DND-41 (cell line): ENCODE data around the gene LCE1F.

Experiments used
- ATAC-seq: fragments of 200-7000 bp; cut with Tn5 transposase; 3 replicates; pipeline ENCODE4 v1.9.1; 2021; ENCODE audit warnings: low read depth; ENCODE audit not compliant: insufficient read depth
- DNase-seq: peaks from one replicate; pipeline ENCODE4 v3.0.0-alpha.2; 2020
- H2AFZ ChIP-seq: 2 replicates; pipeline ENCODE4 v1.6.0; 2012; ENCODE audit warnings: low read depth, low read length
- H3K27ac ChIP-seq: 2 replicates; pipeline ENCODE4 v1.5.1; 2012; ENCODE audit warnings: low read length, inconsistent platforms
- H3K27me3 ChIP-seq: fragments of 200-600 bp; sonication (generic); 2 replicates; pipeline ENCODE4 v1.6.0; 2012; ENCODE audit warnings: low read length, mild to moderate bottlenecking, inconsistent platforms; ENCODE audit not compliant: insufficient read depth, poor library complexity
- H3K36me3 ChIP-seq: 2 replicates; pipeline ENCODE4 v1.5.1; 2012; ENCODE audit warnings: low read length, inconsistent platforms; ENCODE audit not compliant: insufficient read depth
- H3K4me1 ChIP-seq: 2 replicates; pipeline ENCODE4 v1.5.1; 2012; ENCODE audit warnings: mild to moderate bottlenecking, low read length; ENCODE audit not compliant: insufficient read depth
- H3K4me2 ChIP-seq: 2 replicates; pipeline ENCODE4 v1.6.0; 2012; ENCODE audit warnings: mild to moderate bottlenecking, moderate library complexity, low read length, inconsistent platforms; ENCODE audit not compliant: insufficient read depth
- H3K4me3 ChIP-seq, 2 experiments: fragments of 200-600 bp in 1 of 2; shearing (Covaris generic) in 1 of 2; 2 replicates each; pipeline ENCODE4 v1.5.1; 2012 to 2016; ENCODE audit warnings: inconsistent platforms in 2 of 2, low read length in 2 of 2, mild to moderate bottlenecking in 2 of 2, low read depth in 1 of 2, moderate library complexity in 1 of 2
- H3K79me2 ChIP-seq: 2 replicates; pipeline ENCODE4 v1.6.0; 2012; ENCODE audit warnings: low read length, inconsistent platforms; ENCODE audit not compliant: insufficient read depth
- H3K9ac ChIP-seq: 2 replicates; pipeline ENCODE4 v1.6.0; 2012; ENCODE audit warnings: low read depth, mild to moderate bottlenecking, inconsistent platforms, low read length, moderate library complexity
- H3K9me3 ChIP-seq: 2 replicates; pipeline ENCODE4 v1.5.1; 2012; ENCODE audit warnings: low read length, moderate library complexity, mild to moderate bottlenecking, inconsistent platforms; ENCODE audit not compliant: insufficient read depth, severe bottlenecking
- H4K20me1 ChIP-seq: 2 replicates; pipeline ENCODE4 v1.6.0; 2012; ENCODE audit warnings: low read length; ENCODE audit not compliant: insufficient read depth
- EZH2 ChIP-seq: IDR thresholded peaks from 3 replicates; pipeline ENCODE4 v1.6.1; 2012; ENCODE audit warnings: borderline replicate concordance, low read depth, mild to moderate bottlenecking, moderate library complexity, low read length, inconsistent platforms; ENCODE audit not compliant: severe bottlenecking
- TF ChIP-seq, protein P1 (sequence below): IDR thresholded peaks from 2 replicates; pipeline ENCODE4 v1.5.1; 2012; ENCODE audit warnings: borderline replicate concordance, low read length, moderate library complexity, mild to moderate bottlenecking; ENCODE audit not compliant: poor library complexity, severe bottlenecking; ENCODE audit errors: extremely low read depth

Gene LCE1F

DNA sequence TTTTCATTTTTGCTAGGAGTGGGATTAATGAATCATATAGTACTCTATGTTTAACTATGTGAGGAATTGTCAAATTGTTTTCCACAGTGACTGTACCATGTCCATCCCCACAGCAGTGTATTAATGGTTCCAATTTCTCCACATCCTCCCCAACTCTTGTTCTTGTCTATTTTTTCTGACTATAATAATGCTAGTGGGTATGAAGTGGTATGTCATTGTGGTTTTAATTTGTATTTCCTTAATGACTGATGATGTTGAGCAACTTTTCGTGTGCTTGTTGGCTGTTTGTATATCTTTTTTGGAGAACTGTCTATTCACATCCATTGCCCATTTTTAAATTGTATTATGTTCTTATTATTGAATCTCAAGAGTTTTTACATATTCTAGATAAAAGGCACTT is 27.1 kb upstream of the LCE1F start:
- H3K4me2 ChIP-seq = no peak overlapping the region
- no peaks in the 10 kb centered on the region for H3K4me1 ChIP-seq
- no peak for DNase-seq
- TF ChIP-seq, protein P1, sequence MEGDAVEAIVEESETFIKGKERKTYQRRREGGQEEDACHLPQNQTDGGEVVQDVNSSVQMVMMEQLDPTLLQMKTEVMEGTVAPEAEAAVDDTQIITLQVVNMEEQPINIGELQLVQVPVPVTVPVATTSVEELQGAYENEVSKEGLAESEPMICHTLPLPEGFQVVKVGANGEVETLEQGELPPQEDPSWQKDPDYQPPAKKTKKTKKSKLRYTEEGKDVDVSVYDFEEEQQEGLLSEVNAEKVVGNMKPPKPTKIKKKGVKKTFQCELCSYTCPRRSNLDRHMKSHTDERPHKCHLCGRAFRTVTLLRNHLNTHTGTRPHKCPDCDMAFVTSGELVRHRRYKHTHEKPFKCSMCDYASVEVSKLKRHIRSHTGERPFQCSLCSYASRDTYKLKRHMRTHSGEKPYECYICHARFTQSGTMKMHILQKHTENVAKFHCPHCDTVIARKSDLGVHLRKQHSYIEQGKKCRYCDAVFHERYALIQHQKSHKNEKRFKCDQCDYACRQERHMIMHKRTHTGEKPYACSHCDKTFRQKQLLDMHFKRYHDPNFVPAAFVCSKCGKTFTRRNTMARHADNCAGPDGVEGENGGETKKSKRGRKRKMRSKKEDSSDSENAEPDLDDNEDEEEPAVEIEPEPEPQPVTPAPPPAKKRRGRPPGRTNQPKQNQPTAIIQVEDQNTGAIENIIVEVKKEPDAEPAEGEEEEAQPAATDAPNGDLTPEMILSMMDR = no peak
- no peak for TF ChIP-seq EZH2
- H3K4me3 ChIP-seq = no peak overlapping the region
- no peak overlapping the region for H2AFZ ChIP-seq
- H3K9ac ChIP-seq = no peak overlapping the region
- no peaks in the 10 kb centered on the region for H3K9me3 ChIP-seq
- H3K36me3 ChIP-seq = no peaks in the 10 kb centered on the region
- no peak for ATAC-seq
- H3K79me2 ChIP-seq = no peaks in the 10 kb centered on the region
- no peak overlapping the region for H3K27ac ChIP-seq
- H3K27me3 ChIP-seq = peaks cover 6% of the 10 kb centered on the region
- H4K20me1 ChIP-seq = no peaks in the 10 kb centered on the region

DNA sequence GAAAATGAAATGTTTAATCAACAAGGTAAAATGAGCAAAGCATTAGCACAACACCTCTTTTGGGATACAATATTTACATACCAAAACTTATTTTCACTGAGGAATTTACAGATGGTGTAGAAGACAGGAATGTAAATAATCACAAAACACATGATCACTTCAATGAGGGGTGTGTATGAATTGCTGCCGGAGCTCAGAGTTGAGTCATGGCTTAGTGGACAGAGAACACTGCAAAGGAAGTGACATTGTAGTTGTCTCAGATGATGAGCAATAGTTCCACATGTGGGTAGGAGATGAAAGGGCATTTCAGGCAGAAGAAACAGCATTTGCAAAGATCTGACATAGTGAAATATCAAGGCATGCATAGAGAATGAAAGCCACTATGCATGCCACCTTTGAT is 22.7 kb upstream of the LCE1F start:
- H3K9ac ChIP-seq = no peak overlapping the region
- ATAC-seq (no peak), DNase-seq (no peak)
- no peak overlapping the region for H3K4me3 ChIP-seq
- no peaks in the 10 kb centered on the region for H3K9me3 ChIP-seq
- H3K36me3 ChIP-seq = no peaks in the 10 kb centered on the region
- H3K4me1 ChIP-seq = no peaks in the 10 kb centered on the region
- peaks cover 6% of the 10 kb centered on the region for H3K27me3 ChIP-seq
- H3K79me2 ChIP-seq = no peaks in the 10 kb centered on the region
- no peak overlapping the region for H3K4me2 ChIP-seq
- H4K20me1 ChIP-seq = no peaks in the 10 kb centered on the region
- H3K27ac ChIP-seq = no peak overlapping the region
- TF ChIP-seq, protein P1 = no peak
- TF ChIP-seq EZH2 = no peak
- no peak overlapping the region for H2AFZ ChIP-seq

DNA sequence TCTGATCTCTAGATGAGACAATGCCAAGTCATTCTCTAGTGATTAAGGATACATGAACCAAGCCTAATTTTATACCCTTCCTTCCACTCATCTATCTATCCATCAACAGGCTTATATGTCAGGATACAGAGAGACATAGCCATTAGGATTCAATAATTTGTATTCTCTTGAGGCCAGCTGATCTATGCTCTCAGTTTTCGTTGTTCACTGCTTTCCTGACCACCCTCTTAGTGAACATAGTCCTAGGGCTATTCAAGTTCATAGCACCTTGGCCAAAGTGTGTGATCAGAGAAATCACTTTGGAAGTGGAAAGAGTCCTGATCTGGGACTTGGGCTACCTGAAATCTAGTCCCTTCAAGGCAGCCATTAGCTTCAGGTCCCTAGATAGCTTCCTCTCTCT is 21.4 kb upstream of the LCE1F start:
- no peaks in the 10 kb centered on the region for H3K9me3 ChIP-seq
- no peak for ATAC-seq
- H3K79me2 ChIP-seq = no peaks in the 10 kb centered on the region

More for the DNA sequence above, 21.4 kb upstream of the LCE1F start:
- H4K20me1 ChIP-seq = no peaks in the 10 kb centered on the region
- H2AFZ ChIP-seq = no peak overlapping the region
- no peaks in the 10 kb centered on the region for H3K36me3 ChIP-seq
- peaks cover 2% of the 10 kb centered on the region for H3K27me3 ChIP-seq
- H3K4me1 ChIP-seq = no peaks in the 10 kb centered on the region
- TF ChIP-seq, protein P1 = no peak
- TF ChIP-seq EZH2 = no peak
- no peak overlapping the region for H3K4me2 ChIP-seq
- H3K9ac ChIP-seq = no peak overlapping the region
- DNase-seq = no peak
- H3K27ac ChIP-seq = no peak overlapping the region
- H3K4me3 ChIP-seq = no peak overlapping the region
